Breast epithelium (tissue), 4 donors: ENCODE data around the gene GPR141. TPM values are rescaled to one million over a fixed set of nuclear protein-coding genes. Genes with fewer than 3 reads are reported as not detected.

Experiments used
- DNase-seq, 2 donors: peaks; one replicate each; pipeline ENCODE4 v3.0.0-alpha.2; 2019; ENCODE audit warnings: low spot score in 2 of 2
- H3K27ac ChIP-seq, 2 donors: fragments of 200-600 bp; sonication (generic) in 1 of 2; one replicate each; pipeline ENCODE4 v1.5.1; 2016 to 2019; ENCODE audit warnings: mild to moderate bottlenecking in 1 of 2
- H3K27me3 ChIP-seq, 2 donors: fragments of 200-600 bp; sonication (generic) in 1 of 2; one replicate each; pipeline versions ENCODE4 v1.5.1 to v1.6.0; 2017 to 2019; ENCODE audit warnings: control low read depth in 1 of 2, mild to moderate bottlenecking in 1 of 2
- H3K36me3 ChIP-seq: fragments of 200-600 bp; one replicate; pipeline ENCODE4 v1.5.1; 2019
- H3K4me1 ChIP-seq, 2 donors: fragments of 200-600 bp; sonication (generic); one replicate each; pipeline ENCODE4 v1.5.1; 2016 to 2019; ENCODE audit warnings: control low read depth in 1 of 2
- H3K4me3 ChIP-seq, 3 donors: fragments of 200-600 bp; sonication (generic); 1 replicate in 2 of 3; 2 replicates in 1 of 3; pipeline ENCODE4 v1.5.1; 2016 to 2019; ENCODE audit warnings: mild to moderate bottlenecking in 3 of 3, moderate library complexity in 2 of 3
- H3K9me3 ChIP-seq, 2 donors: fragments of 200-600 bp; sonication (generic) in 1 of 2; one replicate each; pipeline ENCODE4 v1.5.1; 2016 to 2019; ENCODE audit warnings: control low read depth in 1 of 2
- CTCF ChIP-seq, 3 donors: fragments of 450-650 bp; IDR thresholded peaks; one replicate each; pipeline ENCODE4 v1.5.1; 2016 to 2017; ENCODE audit warnings: antibody characterized with exemption in 3 of 3, mild to moderate bottlenecking in 3 of 3, moderate library complexity in 3 of 3
- POLR2A ChIP-seq: fragments of 450-650 bp; IDR thresholded peaks from one replicate; pipeline ENCODE4 v1.6.1; 2016; ENCODE audit warnings: antibody characterized with exemption, mild to moderate bottlenecking, moderate library complexity
- POLR2AphosphoS5 ChIP-seq, 3 donors: sonication (generic); formaldehyde crosslinking; IDR thresholded peaks; one replicate each; pipeline ENCODE4 v1.6.1; 2017; ENCODE audit warnings: antibody characterized with exemption in 3 of 3
- intact Hi-C: fragments of 100-400 bp; cut with DNase I; formaldehyde crosslinking; loops from one replicate; pipeline ENCODE4 v1.15.1; 2023; ENCODE audit warnings: low total_unique reads
- total RNA-seq, 3 donors: library from RNA; depleted of rRNA; stranded (reverse); fragments of >200 nt; gene quantifications; one replicate each; pipeline ENCODE4 v1.1.0, GENCODE V29; 2016

The GPR141 gene
- total RNA-seq, 3 donors from 2014 or later: 0.64 to 0.88 TPM; not detected in 1

- Histone ChIP-seq H3K36me3 (no peaks in the 10 kb centered on the region), H3K4me3 (no peak overlapping the region), H3K27ac (no peak overlapping the region), H3K9me3 (no peaks in the 10 kb centered on the region), H3K27me3 (no peaks in the 10 kb centered on the region), H3K4me1 (no peaks in the 10 kb centered on the region)
- TF ChIP-seq POLR2A (no peak), POLR2AphosphoS5 (IDR thresholded peaks at IDR 0.05) (no peak), CTCF (IDR thresholded peaks at IDR 0.05) (no peak)
- DNase-seq: no peak
- intact Hi-C loops: no loop called here
Observed at GRCh38 chr7:37757563-37757962, 74.0 kb downstream of the GPR141 start.

GRCh38 chr7:37758501-37759045, 75.0 kb downstream of the GPR141 start:
- H3K9me3 ChIP-seq: no peaks in the 10 kb centered on the region
- no peaks in the 10 kb centered on the region for H3K4me1 ChIP-seq
- no peak for DNase-seq
- H3K4me3 ChIP-seq: no peak overlapping the region
- TF ChIP-seq POLR2AphosphoS5 (IDR thresholded peaks at IDR 0.05) (no peak), POLR2A (no peak), CTCF (IDR thresholded peaks at IDR 0.05) (no peak)
- no peaks in the 10 kb centered on the region for H3K36me3 ChIP-seq
- H3K27me3 ChIP-seq: no peaks in the 10 kb centered on the region
- H3K27ac ChIP-seq: no peak overlapping the region
- intact Hi-C loops: no loop called here

GRCh38 chr7:37759526-37759925, 76.0 kb downstream of the GPR141 start:
- no peak overlapping the region for H3K27ac ChIP-seq

GRCh38 chr7:37765421-37765829, 81.9 kb downstream of the GPR141 start:
- Histone ChIP-seq H3K27me3 (no peaks in the 10 kb centered on the region), H3K4me1 (no peaks in the 10 kb centered on the region), H3K27ac (no peak overlapping the region), H3K36me3 (no peaks in the 10 kb centered on the region), H3K4me3 (no peak overlapping the region), H3K9me3 (no peaks in the 10 kb centered on the region)
- intact Hi-C loops: no loop called here
- TF ChIP-seq POLR2AphosphoS5 (IDR thresholded peaks at IDR 0.05): no peak
- no peak for TF ChIP-seq POLR2A
- no peak for TF ChIP-seq CTCF (IDR thresholded peaks at IDR 0.05)
- no peak for DNase-seq

More at GRCh38 chr7:37759526-37759925, 76.0 kb downstream of the GPR141 start:
- no peak for TF ChIP-seq POLR2AphosphoS5 (IDR thresholded peaks at IDR 0.05)
- TF ChIP-seq CTCF (IDR thresholded peaks at IDR 0.05): no peak
- no peak for TF ChIP-seq POLR2A
- no peaks in the 10 kb centered on the region for H3K27me3 ChIP-seq
- H3K4me1 ChIP-seq: no peaks in the 10 kb centered on the region
- intact Hi-C loops: no loop called here
- H3K4me3 ChIP-seq: no peak overlapping the region
- no peaks in the 10 kb centered on the region for H3K36me3 ChIP-seq
- DNase-seq: no peak
- no peaks in the 10 kb centered on the region for H3K9me3 ChIP-seq

GRCh38 chr7:37765872-37766525, 82.4 kb downstream of the GPR141 start:
- no peaks in the 10 kb centered on the region for H3K4me1 ChIP-seq
- TF ChIP-seq CTCF (IDR thresholded peaks at IDR 0.05) (no peak), POLR2AphosphoS5 (IDR thresholded peaks at IDR 0.05) (no peak), POLR2A (no peak)
- DNase-seq: no peak
- H3K9me3 ChIP-seq: no peaks in the 10 kb centered on the region
- intact Hi-C loops: no loop called here
- no peak overlapping the region for H3K27ac ChIP-seq
- no peaks in the 10 kb centered on the region for H3K36me3 ChIP-seq
- no peak overlapping the region for H3K4me3 ChIP-seq
- no peaks in the 10 kb centered on the region for H3K27me3 ChIP-seq
